OCI-LY1 (cell line): Measurements from ENCODE around the gene ZNF853.

Experiments used
- H2AFZ ChIP-seq: fragments of 200-600 bp; sonication (generic), shearing (Covaris generic); 2 replicates; pipeline ENCODE4 v1.6.0; 2014; ENCODE audit warnings: antibody characterized with exemption, mild to moderate bottlenecking, low read length
- H3F3A ChIP-seq: fragments of 200-600 bp; sonication (generic), shearing (Covaris generic); 2 replicates; pipeline ENCODE4 v1.6.0; 2014; ENCODE audit warnings: mild to moderate bottlenecking, antibody characterized with exemption, low read length, moderate library complexity; ENCODE audit not compliant: insufficient read depth
- H3K27ac ChIP-seq: fragments of 200-600 bp; sonication (generic); 2 replicates; pipeline ENCODE4 v1.5.1; 2014; ENCODE audit warnings: low read length, mixed run types, mild to moderate bottlenecking, low read depth; ENCODE audit not compliant: poor library complexity, severe bottlenecking
- H3K27me3 ChIP-seq: fragments of 200-600 bp; sonication (generic); 2 replicates; pipeline ENCODE4 v1.6.0; 2014; ENCODE audit warnings: antibody characterized with exemption, mild to moderate bottlenecking, low read length, moderate library complexity; ENCODE audit not compliant: insufficient read depth
- H3K36me3 ChIP-seq: fragments of 200-600 bp; sonication (generic); 2 replicates; pipeline ENCODE4 v1.6.1; 2014; ENCODE audit warnings: mild to moderate bottlenecking, antibody characterized with exemption, low read length, moderate library complexity, mixed read lengths; ENCODE audit not compliant: insufficient read depth
- H3K4me1 ChIP-seq: fragments of 200-600 bp; sonication (generic); 2 replicates; pipeline ENCODE4 v1.5.1; 2014; ENCODE audit warnings: mild to moderate bottlenecking, low read length, moderate library complexity; ENCODE audit not compliant: insufficient read depth, severe bottlenecking
- H3K4me2 ChIP-seq: fragments of 200-600 bp; sonication (generic), shearing (Covaris generic); 2 replicates; pipeline ENCODE4 v1.6.1; 2014; ENCODE audit warnings: low read length
- H3K4me3 ChIP-seq: fragments of 200-600 bp; sonication (generic); 2 replicates; pipeline ENCODE4 v1.5.1; 2014; ENCODE audit warnings: low read length, low read depth, mild to moderate bottlenecking, mixed read lengths; ENCODE audit not compliant: poor library complexity, severe bottlenecking
- H3K79me2 ChIP-seq: fragments of 200-600 bp; shearing (Covaris generic); 2 replicates; pipeline ENCODE4 v1.6.1; 2016; ENCODE audit warnings: mixed run types, low read length, mixed read lengths; ENCODE audit not compliant: insufficient read depth
- H3K9ac ChIP-seq: fragments of 200-600 bp; sonication (generic), shearing (Covaris generic); 2 replicates; pipeline ENCODE4 v1.6.1; 2014; ENCODE audit warnings: mild to moderate bottlenecking, low read length, mixed read lengths
- H3K9me2 ChIP-seq: fragments of 200-600 bp; sonication (generic), shearing (Covaris generic); 2 replicates; pipeline ENCODE4 v1.6.1; 2014; ENCODE audit warnings: low read depth, mild to moderate bottlenecking, low read length, mixed read lengths
- H3K9me3 ChIP-seq: fragments of 200-600 bp; shearing (Covaris generic); 2 replicates; pipeline ENCODE4 v1.6.1; 2014; ENCODE audit warnings: low read length, mixed read lengths
- H4K20me1 ChIP-seq: fragments of 200-600 bp; sonication (generic), shearing (Covaris generic); 2 replicates; pipeline ENCODE4 v1.6.0; 2016; ENCODE audit warnings: mild to moderate bottlenecking, low read length; ENCODE audit not compliant: insufficient read depth
- EZH2 ChIP-seq: fragments of 200-600 bp; sonication (generic), shearing (Covaris generic); IDR thresholded peaks from 2 replicates; pipeline ENCODE4 v1.8.0; 2017; ENCODE audit warnings: borderline replicate concordance, mixed run types, mild to moderate bottlenecking, antibody characterized with exemption, low read length, moderate library complexity, mixed read lengths
- TF ChIP-seq, protein P1 (sequence below): fragments of 200-600 bp; sonication (generic), shearing (Covaris generic); IDR thresholded peaks from 2 replicates; pipeline ENCODE4 v1.5.1; 2017; ENCODE audit warnings: mild to moderate bottlenecking, antibody characterized with exemption, low read length, moderate library complexity, mixed read lengths

Gene ZNF853

GRCh38 chr7:6608794-6609193, 6.6 kb upstream of the ZNF853 start:
- Histone ChIP-seq H3K4me1 (no peaks in the 10 kb centered on the region), H3K9me2 (no peaks in the 10 kb centered on the region), H3K27me3 (no peaks in the 10 kb centered on the region), H3K27ac (no peak overlapping the region), H3F3A (no peaks in the 10 kb centered on the region), H3K9me3 (no peaks in the 10 kb centered on the region), H3K4me2 (no peak overlapping the region), H2AFZ (no peak overlapping the region), H3K79me2 (no peaks in the 10 kb centered on the region), H3K9ac (no peak overlapping the region), H3K4me3 (no peak overlapping the region), H3K36me3 (no peaks in the 10 kb centered on the region; the same call in none of the 2 replicates), H4K20me1 (no peaks in the 10 kb centered on the region)
- TF ChIP-seq EZH2: no peak
- TF ChIP-seq, protein P1, sequence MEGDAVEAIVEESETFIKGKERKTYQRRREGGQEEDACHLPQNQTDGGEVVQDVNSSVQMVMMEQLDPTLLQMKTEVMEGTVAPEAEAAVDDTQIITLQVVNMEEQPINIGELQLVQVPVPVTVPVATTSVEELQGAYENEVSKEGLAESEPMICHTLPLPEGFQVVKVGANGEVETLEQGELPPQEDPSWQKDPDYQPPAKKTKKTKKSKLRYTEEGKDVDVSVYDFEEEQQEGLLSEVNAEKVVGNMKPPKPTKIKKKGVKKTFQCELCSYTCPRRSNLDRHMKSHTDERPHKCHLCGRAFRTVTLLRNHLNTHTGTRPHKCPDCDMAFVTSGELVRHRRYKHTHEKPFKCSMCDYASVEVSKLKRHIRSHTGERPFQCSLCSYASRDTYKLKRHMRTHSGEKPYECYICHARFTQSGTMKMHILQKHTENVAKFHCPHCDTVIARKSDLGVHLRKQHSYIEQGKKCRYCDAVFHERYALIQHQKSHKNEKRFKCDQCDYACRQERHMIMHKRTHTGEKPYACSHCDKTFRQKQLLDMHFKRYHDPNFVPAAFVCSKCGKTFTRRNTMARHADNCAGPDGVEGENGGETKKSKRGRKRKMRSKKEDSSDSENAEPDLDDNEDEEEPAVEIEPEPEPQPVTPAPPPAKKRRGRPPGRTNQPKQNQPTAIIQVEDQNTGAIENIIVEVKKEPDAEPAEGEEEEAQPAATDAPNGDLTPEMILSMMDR: no peak

GRCh38 chr7:6612819-6613218, 2.6 kb upstream of the ZNF853 start:
- no peaks in the 10 kb centered on the region; the same call in none of the 2 replicates for H3K36me3 ChIP-seq
- no peaks in the 10 kb centered on the region for H3K79me2 ChIP-seq
- no peaks in the 10 kb centered on the region for H3F3A ChIP-seq
- no peak overlapping the region for H3K4me3 ChIP-seq
- peaks cover 9% of the 10 kb centered on the region; the same call in 1 of the 2 replicates for H3K27me3 ChIP-seq
- no peaks in the 10 kb centered on the region for H3K9me3 ChIP-seq
- H4K20me1 ChIP-seq: no peaks in the 10 kb centered on the region
- H2AFZ ChIP-seq: no peak overlapping the region
- TF ChIP-seq, protein P1: no peak
- no peak for TF ChIP-seq EZH2
- H3K4me1 ChIP-seq: no peaks in the 10 kb centered on the region
- no peak overlapping the region for H3K4me2 ChIP-seq
- no peaks in the 10 kb centered on the region for H3K9me2 ChIP-seq
- H3K27ac ChIP-seq: no peak overlapping the region
- no peak overlapping the region for H3K9ac ChIP-seq

DNA sequence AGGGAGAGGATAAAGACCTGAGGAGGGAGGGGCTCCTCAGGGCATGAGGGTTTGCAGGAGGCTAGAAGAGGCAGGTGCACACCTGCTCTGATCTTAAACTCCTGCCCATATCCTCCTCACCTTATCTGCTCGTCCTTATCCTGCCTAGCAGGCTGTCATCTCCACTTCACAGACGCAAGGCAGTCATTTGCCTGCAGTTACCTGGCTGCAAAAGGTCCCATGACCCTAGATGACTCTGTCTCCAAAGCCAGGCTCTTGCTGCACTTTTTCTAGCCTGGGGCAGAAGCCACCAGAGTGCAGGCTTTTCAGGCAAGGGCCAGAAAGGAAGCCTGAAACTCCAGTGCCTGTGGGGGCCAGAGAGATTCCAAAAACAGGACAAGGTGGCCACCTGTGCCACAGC, 1.7 kb upstream of the ZNF853 start:
- no peaks in the 10 kb centered on the region for H3K79me2 ChIP-seq
- H3K27me3 ChIP-seq: peaks cover 9% of the 10 kb centered on the region; the same call in 1 of the 2 replicates
- no peak overlapping the region for H2AFZ ChIP-seq
- no peak overlapping the region for H3K4me2 ChIP-seq
- TF ChIP-seq EZH2: no peak
- H3K4me3 ChIP-seq: no peak overlapping the region
- no peaks in the 10 kb centered on the region for H3K9me3 ChIP-seq
- no peaks in the 10 kb centered on the region for H3K9me2 ChIP-seq
- no peaks in the 10 kb centered on the region for H4K20me1 ChIP-seq
- H3F3A ChIP-seq: no peaks in the 10 kb centered on the region
- H3K36me3 ChIP-seq: no peaks in the 10 kb centered on the region; the same call in 1 of the 2 replicates
- H3K4me1 ChIP-seq: no peaks in the 10 kb centered on the region
- no peak overlapping the region for H3K27ac ChIP-seq
- no peak overlapping the region for H3K9ac ChIP-seq
